ENCODE results near the gene ZC3H7B.

DNA sequence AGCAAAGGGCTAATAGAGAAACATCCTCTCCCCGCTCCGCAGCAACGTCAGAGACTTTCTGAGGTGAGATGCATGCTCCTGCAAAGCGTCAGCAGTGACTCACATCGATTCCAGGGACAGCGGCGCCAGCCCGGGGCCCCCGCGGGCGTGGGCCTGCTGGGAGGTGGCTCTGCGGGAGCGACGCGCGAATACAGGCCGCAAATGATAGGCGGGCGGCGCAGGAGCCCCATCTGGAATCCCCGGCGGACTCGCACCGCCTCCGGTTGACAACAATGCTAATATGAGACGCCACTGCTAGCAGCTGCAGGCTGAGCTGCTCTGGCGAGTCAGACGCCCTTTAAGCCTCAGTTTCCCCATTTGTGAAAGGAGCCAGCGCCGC lies 15.9 kb upstream of the ZC3H7B start:
- no peak for TF ChIP-seq CTCF (IDR thresholded peaks at IDR 0.05)
- no peak for TF ChIP-seq POLR2AphosphoS5 (IDR thresholded peaks at IDR 0.05)
- TF ChIP-seq POLR2A (IDR thresholded peaks at IDR 0.05): peak; percentile 9

Data from prostate gland (tissue), 2 donors.